GM12873 (cell line): ENCODE data around the gene PACC1.

Experiments
- CTCF ChIP-seq: IDR thresholded peaks from 2 replicates; pipeline ENCODE4 v1.5.1; 2012; ENCODE audit warnings: low read depth, mild to moderate bottlenecking, moderate library complexity, low read length, control low read depth; ENCODE audit not compliant: insufficient read depth; ENCODE audit errors: missing control alignments

The PACC1 gene

DNA sequence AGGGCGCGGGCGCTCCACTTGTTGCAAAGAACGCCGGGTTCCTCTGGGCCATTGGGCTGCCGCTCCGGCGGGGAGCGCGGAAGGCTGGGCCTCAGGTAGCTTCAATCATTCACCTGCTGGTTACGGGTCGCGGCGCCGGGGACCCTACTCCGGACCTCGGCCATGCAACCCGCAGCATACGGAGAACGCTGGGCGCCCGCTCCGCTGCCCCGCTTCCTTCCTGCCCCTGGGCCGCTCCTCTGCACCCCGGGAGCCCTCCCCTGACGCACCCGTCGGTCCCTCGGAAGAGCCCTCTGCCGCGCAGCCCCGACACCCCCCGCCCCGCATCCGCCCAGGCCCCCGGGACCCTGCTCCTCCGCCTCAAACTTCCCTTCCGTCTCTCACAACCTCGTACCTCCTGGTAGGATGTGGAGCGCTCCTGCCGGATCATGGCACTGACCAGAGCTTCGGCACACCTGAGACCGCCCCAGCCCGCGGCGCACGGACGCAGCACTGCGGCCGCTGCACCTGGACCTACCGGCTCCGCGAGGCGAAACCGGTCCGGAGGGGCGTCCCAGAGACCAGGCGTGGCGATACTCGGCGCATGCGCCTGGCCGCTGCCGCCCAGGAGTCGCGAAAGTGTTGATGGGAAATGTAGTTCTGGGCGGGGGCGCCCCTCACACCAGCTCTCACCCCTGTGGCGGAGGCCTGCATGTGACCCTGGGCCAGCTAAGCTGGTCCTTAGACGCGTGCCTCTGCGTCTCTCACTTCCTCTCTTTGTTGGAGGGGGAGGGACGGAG, at the start of gene PACC1:
Gene PACC1 (minus strand): TSS at position 559 of the 779 bp plus-strand sequence. CDS start 129 bp downstream, at position 430.
- TF ChIP-seq CTCF = peak; percentile 20

DNA sequence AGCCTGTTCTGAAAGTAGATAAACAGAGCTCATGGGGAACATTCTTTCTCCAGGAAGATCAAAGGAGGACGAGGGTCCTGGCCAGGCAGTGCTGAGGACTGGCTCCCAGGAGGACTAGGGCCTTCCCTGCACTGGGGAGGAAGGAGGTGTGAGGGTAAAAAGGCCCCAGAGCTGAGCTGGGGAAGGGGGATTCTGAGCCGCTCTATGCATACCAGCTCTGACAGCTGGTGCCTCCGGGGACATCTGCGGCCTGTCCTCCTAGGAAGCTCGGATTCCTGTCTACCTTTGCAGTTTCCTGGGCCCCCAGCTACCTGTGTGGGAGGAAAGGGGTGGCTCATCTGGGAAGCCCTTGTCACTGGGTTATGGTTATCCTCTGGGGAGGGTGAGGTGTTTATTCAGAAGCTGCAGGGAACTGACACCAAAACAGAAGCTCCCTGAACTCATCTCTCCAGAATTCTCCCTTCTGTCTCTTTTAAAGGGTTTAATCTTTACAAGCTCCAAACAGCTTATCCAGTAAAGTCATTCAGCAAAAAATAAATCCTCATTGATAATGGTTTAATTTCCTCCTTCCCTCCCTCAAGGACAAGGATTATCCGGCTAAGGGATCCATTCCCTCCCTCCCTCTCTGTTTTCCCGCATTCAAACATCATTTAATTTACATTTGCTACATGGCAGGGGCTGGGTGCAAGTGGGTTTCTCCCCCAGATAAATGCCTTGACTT, 49.0 kb upstream of the PACC1 start:
- TF ChIP-seq CTCF = no peak

DNA sequence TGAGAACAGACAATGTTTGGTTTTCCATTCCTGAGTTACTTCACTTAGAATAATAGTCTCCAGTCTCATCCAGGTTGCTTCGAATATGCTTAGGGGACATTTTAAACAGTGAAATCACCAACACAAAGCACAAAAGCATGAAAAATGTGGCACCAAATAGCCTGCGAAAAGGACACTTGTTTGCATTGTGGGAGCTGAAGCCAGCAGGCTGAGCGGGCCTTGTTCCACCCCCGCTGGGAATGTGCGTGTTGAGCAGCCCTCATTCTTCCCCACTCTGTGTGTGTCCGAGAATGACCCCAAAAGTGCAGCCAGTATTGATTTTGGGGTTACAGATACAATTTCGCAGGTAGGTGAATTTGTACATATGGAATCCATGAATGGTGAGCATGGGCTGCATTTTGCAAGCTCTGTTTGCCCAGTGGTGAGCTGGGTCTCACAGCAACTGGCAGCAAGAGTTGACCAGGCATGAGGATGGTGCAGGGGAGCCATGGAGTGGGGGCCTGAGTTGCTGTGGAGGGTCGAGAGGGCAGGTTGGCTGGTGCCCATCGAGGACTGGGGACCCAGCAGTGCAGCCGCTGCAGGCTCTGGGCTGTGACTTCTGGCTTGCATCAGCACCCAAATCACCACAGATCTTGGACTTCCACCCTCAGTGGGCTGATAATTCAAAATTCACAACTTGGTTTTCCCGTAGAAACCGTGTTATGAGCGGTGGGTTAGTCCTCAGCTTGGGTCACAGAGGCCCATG, 47.4 kb upstream of the PACC1 start:
- no peak for TF ChIP-seq CTCF

GRCh38 chr1:212460376-212460775, 45.7 kb upstream of the PACC1 start:
- TF ChIP-seq CTCF = no peak

GRCh38 chr1:212459656-212460055, 45.0 kb upstream of the PACC1 start:
- no peak for TF ChIP-seq CTCF

DNA sequence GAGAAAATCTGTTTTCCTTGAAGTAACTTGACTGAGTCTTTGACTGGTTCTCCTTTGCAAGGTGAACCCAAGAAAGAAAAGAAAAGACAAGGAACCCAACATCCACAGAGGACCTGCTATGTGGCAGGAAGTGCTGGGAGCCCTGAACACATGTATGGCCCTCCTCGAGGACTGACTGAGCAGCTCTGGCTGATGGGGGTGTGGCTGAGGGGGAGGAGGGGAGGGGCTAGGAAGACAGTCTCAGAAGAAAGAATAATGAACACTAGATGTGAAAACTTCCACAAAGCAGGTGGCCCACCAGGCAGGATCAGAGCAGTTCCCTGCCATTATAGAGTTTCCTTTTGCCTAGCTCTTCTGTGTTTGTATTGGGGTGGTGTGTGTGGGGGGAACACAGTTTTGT, 44.1 kb upstream of the PACC1 start:
- no peak for TF ChIP-seq CTCF
